Inferior parietal cortex (tissue), 1 donor: ENCODE data around the gene CLP1.
"Not testable (repeated sequence)": the region's sequence is repeated elsewhere in the genome, so short reads cannot be mapped to it uniquely, and the experiment has no call there.

ENCODE experiments used
- DNase-seq: peaks from one replicate; pipeline ENCODE4 v3.0.0-alpha.2; 2016; ENCODE audit errors: extremely low spot score

Gene CLP1

DNA sequence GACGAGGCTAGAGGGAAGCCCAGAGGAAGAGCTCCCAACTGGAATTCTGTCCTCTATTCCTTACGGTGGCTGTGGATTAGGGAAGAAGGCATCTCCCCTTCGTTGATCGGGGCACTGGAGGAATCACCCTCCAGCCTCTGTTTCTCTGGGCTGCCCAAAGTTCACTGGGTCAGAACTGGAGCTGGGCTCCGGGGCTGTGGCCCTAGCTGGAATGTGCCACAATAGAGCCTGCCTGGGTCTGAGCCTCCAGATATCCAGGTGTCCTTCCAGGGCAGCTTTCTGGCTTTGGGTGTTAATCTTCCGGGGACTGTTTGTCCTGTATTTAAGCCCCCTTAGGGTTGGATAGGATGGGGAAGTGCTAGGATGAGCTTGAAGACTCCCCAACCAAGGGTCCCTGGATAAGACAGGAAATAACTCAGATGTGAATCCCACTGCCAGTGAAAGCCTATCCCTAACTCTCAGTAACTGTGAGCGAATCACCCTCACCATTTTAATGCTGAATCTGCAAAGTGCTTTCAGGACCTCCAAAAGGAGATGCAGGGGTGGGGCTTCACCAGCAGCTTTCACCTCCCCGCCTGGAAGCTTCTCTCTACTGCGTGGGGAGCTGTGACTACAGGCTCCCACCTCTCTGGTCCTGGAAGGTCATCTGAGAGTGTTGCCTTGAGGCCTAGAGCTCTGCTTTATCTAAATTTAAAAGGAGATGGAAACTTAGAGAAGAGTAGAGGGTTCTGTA lies 17.3 kb upstream of the CLP1 start:
- no peak for DNase-seq

- DNase-seq, result peak; percentile 66
These were observed 16.4 kb upstream of the CLP1 start for GRCh38 chr11:57641011-57641807.

- no peak for DNase-seq
These were observed 13.8 kb upstream of the CLP1 start for GRCh38 chr11:57643802-57644201.

- DNase-seq, result peak; percentile 86
These were observed 12.5 kb upstream of the CLP1 start for GRCh38 chr11:57644748-57645688.

GRCh38 chr11:57645689-57646085 lies 11.9 kb upstream of the CLP1 start:
- no peak for DNase-seq

GRCh38 chr11:57646194-57646798 lies 11.3 kb upstream of the CLP1 start:
- DNase-seq, result no peak

GRCh38 chr11:57646799-57647303 lies 10.7 kb upstream of the CLP1 start:
- DNase-seq, result no peak

DNA sequence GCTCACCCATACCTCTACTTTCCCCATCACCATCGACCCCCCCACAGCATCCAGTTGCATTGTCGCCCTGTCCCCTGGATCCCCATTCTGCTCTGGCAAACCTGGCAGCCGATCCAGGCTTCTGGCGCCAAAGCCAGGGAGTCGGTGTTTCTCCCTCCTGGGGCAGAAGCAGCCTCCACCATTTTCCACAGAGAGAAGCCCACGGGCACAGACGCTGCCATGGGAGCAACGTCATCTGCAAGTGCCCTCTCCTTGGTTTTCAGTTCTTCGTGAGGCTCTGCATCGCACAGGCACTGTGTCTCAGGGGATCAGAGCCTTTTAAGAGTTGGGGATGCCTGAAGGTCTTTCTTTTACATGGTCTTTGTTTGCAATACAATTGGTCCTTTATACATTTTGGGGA lies 10.2 kb upstream of the CLP1 start:
- DNase-seq, result no peak

- DNase-seq, result peak; percentile 47
These were observed 9.4 kb upstream of the CLP1 start for GRCh38 chr11:57647960-57648800.

DNA sequence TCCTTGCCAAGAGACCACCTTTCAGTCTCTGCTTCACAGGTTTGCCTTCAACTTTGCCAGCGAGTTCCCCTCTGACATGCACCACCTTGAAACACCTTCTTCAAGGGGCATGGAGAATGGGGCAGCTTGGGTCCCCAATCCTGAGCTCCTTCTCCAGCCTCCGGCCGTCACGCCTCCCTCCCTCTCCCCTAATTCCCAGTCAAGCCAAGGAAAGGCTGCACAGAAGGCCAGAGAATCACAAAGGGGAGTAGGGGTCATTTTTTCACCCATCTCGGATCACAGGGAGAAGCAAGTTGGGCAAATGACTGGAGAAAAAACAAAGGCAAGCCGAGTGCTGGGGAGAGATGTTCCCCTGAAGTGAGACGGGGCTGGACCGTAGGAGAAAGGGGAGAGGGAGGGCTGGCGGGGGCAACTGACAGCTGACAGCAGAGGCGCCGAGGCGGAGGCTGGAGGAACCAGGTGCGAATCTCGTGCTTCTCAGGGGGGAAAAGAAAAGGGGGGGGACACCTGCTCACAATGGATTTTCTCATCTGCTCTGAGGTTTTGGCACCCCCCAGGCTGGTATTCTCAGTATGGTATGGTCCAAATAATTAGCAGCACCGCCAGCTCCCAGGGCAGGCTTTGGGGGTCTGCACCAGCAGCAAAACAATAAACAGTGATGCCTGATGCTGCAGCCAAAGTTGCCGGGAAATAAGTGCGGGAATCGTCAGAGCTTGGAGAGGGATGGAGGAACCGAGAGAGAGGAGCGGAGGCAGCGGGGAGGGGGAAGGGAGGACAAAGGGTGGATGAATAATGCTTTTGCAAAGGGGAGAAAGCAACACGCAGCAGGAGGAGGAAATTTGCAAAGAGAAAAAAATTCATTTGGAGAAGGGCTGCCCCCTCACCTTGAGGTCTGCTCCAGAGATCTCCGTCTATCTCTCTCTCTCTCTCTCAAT lies 8.5 kb upstream of the CLP1 start:
- peak; percentile 40 for DNase-seq

- peak; percentile 56 for DNase-seq
These were observed 7.5 kb upstream of the CLP1 start, which contains the start of gene YPEL4 for GRCh38 chr11:57649826-57650738. Gene YPEL4, minus strand, starts transcription at chr11:57649912. Its CDS starts 2,805 bp downstream, at chr11:57647107.

DNA sequence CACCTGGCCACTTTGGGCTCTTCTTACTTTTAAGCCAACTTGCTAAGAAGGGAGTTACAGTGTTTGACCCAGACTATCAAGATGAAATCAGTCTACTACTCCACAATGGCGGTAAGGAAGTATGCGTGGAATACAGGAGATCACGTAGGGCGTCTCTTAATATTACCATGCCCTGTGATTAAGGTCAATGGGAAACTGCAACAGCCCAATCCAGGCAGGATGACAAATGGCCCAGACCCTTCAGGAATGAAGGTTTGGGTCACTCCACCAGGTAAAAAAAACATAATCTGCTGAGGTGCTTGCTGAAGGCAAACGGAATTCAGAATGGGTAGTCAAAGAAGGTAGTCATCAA lies 6.8 kb upstream of the CLP1 start:
- no peak for DNase-seq

GRCh38 chr11:57651408-57651807 lies 6.2 kb upstream of the CLP1 start:
- DNase-seq, result no peak

- DNase-seq, result not testable (repeated sequence)
These were observed 5.3 kb upstream of the CLP1 start for GRCh38 chr11:57652230-57652629.

GRCh38 chr11:57652662-57653061 lies 4.9 kb upstream of the CLP1 start:
- DNase-seq, result no peak

DNA sequence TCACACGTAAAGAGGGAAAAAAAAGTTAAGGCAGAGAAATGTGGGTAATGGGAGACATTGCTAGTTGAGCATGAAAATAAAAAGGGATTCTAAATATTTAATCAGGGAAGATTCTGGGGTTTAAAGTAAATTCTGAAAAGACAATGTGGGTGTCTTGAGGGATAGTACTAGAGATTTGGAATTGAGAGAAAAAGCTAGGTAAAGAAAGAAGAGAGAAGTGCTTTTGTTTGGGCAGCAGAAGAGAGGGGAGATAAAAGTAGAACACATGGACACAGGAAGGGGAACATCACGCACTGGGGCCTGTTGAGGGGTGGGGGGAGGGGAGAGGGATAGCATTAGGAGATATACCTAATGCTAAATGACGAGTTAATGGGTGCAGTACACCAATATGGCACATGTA lies 4.4 kb upstream of the CLP1 start:
- no peak for DNase-seq

GRCh38 chr11:57656885-57657193 lies 723 bp upstream of the CLP1 start:
- DNase-seq, result no peak

DNA sequence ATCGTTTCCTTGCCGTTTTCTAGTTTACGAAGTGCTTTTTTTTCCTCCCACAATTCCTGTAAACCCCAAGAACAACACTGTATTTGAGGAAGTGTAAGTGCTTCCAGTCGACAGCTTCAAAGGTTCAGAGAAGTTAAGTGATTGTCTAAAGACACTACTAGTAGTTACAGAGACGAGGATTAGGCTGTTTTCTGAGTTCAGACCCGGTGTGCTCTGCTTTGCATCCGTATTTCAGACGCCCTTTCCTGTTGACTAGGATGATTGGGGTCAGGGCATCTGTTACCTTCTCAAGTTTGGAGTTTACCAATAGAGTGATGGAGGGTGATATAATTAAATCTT lies 430 bp downstream of the CLP1 start:
- DNase-seq, result no peak

- DNase-seq, result no peak
These were observed 2.1 kb downstream of the CLP1 start for GRCh38 chr11:57659669-57660068.
